Breast epithelium (tissue), 4 donors: Measurements from ENCODE around the gene TNS1. TPM values are rescaled to one million over a fixed set of nuclear protein-coding genes. Genes with fewer than 3 reads are reported as not detected.

Experiments used
- DNase-seq, 2 donors: peaks; one replicate each; pipeline ENCODE4 v3.0.0-alpha.2; 2019; ENCODE audit warnings: low spot score in 2 of 2
- H3K27ac ChIP-seq, 2 donors: fragments of 200-600 bp; sonication (generic) in 1 of 2; one replicate each; pipeline ENCODE4 v1.5.1; 2016 to 2019; ENCODE audit warnings: mild to moderate bottlenecking in 1 of 2
- H3K27me3 ChIP-seq, 2 donors: fragments of 200-600 bp; sonication (generic) in 1 of 2; one replicate each; pipeline versions ENCODE4 v1.5.1 to v1.6.0; 2017 to 2019; ENCODE audit warnings: control low read depth in 1 of 2, mild to moderate bottlenecking in 1 of 2
- H3K36me3 ChIP-seq: fragments of 200-600 bp; one replicate; pipeline ENCODE4 v1.5.1; 2019
- H3K4me1 ChIP-seq, 2 donors: fragments of 200-600 bp; sonication (generic); one replicate each; pipeline ENCODE4 v1.5.1; 2016 to 2019; ENCODE audit warnings: control low read depth in 1 of 2
- H3K4me3 ChIP-seq, 3 donors: fragments of 200-600 bp; sonication (generic); 1 replicate in 2 of 3; 2 replicates in 1 of 3; pipeline ENCODE4 v1.5.1; 2016 to 2019; ENCODE audit warnings: mild to moderate bottlenecking in 3 of 3, moderate library complexity in 2 of 3
- H3K9me3 ChIP-seq, 2 donors: fragments of 200-600 bp; sonication (generic) in 1 of 2; one replicate each; pipeline ENCODE4 v1.5.1; 2016 to 2019; ENCODE audit warnings: control low read depth in 1 of 2
- POLR2A ChIP-seq: fragments of 450-650 bp; IDR thresholded peaks from one replicate; pipeline ENCODE4 v1.6.1; 2016; ENCODE audit warnings: antibody characterized with exemption, mild to moderate bottlenecking, moderate library complexity
- POLR2AphosphoS5 ChIP-seq, 3 donors: sonication (generic); formaldehyde crosslinking; IDR thresholded peaks; one replicate each; pipeline ENCODE4 v1.6.1; 2017; ENCODE audit warnings: antibody characterized with exemption in 3 of 3
- intact Hi-C: fragments of 100-400 bp; cut with DNase I; formaldehyde crosslinking; loops from one replicate; pipeline ENCODE4 v1.15.1; 2023; ENCODE audit warnings: low total_unique reads
- total RNA-seq, 3 donors: library from RNA; depleted of rRNA; stranded (reverse); fragments of >200 nt; gene quantifications; one replicate each; pipeline ENCODE4 v1.1.0, GENCODE V29; 2016
- TF ChIP-seq, protein P1 (sequence below), 3 donors: fragments of 450-650 bp; IDR thresholded peaks; one replicate each; pipeline ENCODE4 v1.5.1; 2016 to 2017; ENCODE audit warnings: antibody characterized with exemption in 3 of 3, mild to moderate bottlenecking in 3 of 3, moderate library complexity in 3 of 3

The TNS1 gene
- total RNA-seq, 3 donors from 2014 or later, result 141 to 577 (median 154) TPM

GRCh38 chr2:217956586-217957457, 46.0 kb downstream of the TNS1 start:
- no peak for TF ChIP-seq POLR2AphosphoS5 (IDR thresholded peaks at IDR 0.05)
- no peak for TF ChIP-seq POLR2A
- TF ChIP-seq, protein P1, sequence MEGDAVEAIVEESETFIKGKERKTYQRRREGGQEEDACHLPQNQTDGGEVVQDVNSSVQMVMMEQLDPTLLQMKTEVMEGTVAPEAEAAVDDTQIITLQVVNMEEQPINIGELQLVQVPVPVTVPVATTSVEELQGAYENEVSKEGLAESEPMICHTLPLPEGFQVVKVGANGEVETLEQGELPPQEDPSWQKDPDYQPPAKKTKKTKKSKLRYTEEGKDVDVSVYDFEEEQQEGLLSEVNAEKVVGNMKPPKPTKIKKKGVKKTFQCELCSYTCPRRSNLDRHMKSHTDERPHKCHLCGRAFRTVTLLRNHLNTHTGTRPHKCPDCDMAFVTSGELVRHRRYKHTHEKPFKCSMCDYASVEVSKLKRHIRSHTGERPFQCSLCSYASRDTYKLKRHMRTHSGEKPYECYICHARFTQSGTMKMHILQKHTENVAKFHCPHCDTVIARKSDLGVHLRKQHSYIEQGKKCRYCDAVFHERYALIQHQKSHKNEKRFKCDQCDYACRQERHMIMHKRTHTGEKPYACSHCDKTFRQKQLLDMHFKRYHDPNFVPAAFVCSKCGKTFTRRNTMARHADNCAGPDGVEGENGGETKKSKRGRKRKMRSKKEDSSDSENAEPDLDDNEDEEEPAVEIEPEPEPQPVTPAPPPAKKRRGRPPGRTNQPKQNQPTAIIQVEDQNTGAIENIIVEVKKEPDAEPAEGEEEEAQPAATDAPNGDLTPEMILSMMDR (IDR thresholded peaks at IDR 0.05), result no peak
- Histone ChIP-seq H3K36me3 (no peaks in the 10 kb centered on the region), H3K27ac (peak overlapping the region in 1 of 2 donors; percentile 80), H3K9me3 (no peaks in the 10 kb centered on the region), H3K4me3 (no peak overlapping the region), H3K4me1 (peaks cover 13 to 28% of the 10 kb centered on the region in 2 donors), H3K27me3 (no peaks in the 10 kb centered on the region)
- no peak for DNase-seq
- intact Hi-C loops, result no loop called here

DNA sequence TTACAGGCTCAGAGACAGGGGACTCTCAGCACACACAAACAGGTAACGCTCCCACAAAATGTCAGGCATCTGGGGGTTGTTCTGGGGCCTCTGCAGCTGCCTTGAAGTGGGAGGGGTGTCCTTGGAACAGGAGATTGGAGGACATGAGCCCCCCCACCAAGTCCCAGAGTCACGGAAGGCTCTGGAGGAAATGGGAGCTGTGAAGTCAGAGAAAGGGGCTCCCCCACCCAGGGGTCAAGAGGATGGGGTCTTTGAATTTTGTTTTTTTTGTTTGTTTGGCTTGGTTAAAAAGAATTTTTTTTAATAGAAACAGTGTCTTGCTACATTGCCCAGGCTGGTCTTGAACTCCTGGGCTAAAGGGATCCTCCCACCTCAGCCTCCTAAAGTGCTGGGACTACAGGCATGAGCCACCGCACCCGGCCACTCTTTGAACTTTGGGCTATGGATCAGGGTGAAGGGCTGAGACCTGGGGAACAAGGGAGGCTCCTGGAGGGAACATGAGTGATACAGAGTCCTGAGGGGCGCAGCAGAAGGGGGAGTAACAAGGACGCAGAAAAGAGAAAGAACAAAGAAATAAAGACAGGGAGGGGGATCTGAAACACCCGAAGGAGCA, 46.8 kb downstream of the TNS1 start:
- peaks cover 13 to 35% of the 10 kb centered on the region in 2 donors for H3K4me1 ChIP-seq
- H3K36me3 ChIP-seq, result no peaks in the 10 kb centered on the region
- DNase-seq, result no peak
- peak overlapping the region; percentile 65 to 89 for H3K27ac ChIP-seq
- no peak overlapping the region for H3K4me3 ChIP-seq
- no peaks in the 10 kb centered on the region for H3K9me3 ChIP-seq
- no peaks in the 10 kb centered on the region for H3K27me3 ChIP-seq
- intact Hi-C loops, result no loop called here
- TF ChIP-seq POLR2AphosphoS5 (IDR thresholded peaks at IDR 0.05), result no peak
- TF ChIP-seq, protein P1 (IDR thresholded peaks at IDR 0.05), result no peak
- TF ChIP-seq POLR2A, result no peak

DNA sequence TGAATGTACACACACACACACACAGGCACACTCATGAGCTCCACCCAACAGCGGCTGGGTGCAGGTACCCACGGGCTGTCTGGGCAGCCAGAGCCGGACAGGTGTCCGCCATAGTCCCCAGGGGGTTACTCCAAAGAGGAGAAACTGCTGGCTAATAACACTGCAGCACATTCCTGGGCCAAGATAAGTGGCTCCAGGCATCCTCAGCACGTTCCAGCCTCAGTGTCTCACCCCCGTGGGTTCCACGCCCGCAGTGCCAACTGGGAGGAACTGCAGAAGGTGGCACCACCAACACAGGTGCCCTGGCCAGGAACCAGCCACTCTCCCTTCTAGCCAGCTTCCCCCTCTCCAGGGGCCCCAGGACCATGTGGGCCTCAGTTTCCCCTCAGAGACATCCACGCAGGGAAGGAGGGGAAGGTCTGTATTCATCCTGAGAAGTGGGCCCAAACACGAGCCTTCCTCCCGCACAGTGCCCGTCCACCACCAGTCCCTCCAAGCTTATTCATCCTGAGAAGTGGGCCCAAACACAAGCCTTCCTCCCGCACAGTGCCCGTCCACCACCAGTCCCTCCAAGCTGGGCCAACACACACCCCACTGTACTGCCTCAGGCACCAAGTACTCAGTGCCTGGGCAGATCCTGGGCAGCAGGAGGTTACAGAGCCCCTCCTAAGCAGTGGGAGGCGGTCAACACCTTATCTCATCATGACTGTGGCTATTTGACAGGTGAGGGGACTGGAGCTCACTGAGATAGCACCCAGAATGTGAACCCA, 47.6 kb downstream of the TNS1 start:
- TF ChIP-seq POLR2AphosphoS5 (IDR thresholded peaks at IDR 0.05) (no peak), POLR2A (no peak)
- TF ChIP-seq, protein P1 (IDR thresholded peaks at IDR 0.05), result no peak
- no peak for DNase-seq
- no peak overlapping the region for H3K4me3 ChIP-seq
- no peaks in the 10 kb centered on the region for H3K27me3 ChIP-seq
- H3K4me1 ChIP-seq, result peaks cover 17 to 42% of the 10 kb centered on the region in 2 donors
- no peaks in the 10 kb centered on the region for H3K9me3 ChIP-seq
- no peaks in the 10 kb centered on the region for H3K36me3 ChIP-seq
- intact Hi-C loops, result loop anchor here (5.0 kb wide), 1 partner anchor 757 kb away; the partner anchor contains the start of gene TTLL4
- peak overlapping the region; percentile 65 to 89 for H3K27ac ChIP-seq

- H3K4me3 ChIP-seq, result no peak overlapping the region
- TF ChIP-seq POLR2A (no peak), POLR2AphosphoS5 (IDR thresholded peaks at IDR 0.05) (no peak)
- TF ChIP-seq, protein P1 (IDR thresholded peaks at IDR 0.05), result no peak
- H3K27me3 ChIP-seq, result no peaks in the 10 kb centered on the region
- H3K36me3 ChIP-seq, result no peaks in the 10 kb centered on the region
- DNase-seq, result no peak
- peaks cover 17 to 46% of the 10 kb centered on the region in 2 donors for H3K4me1 ChIP-seq
- peak overlapping the region; percentile 65 to 89 for H3K27ac ChIP-seq
- no peaks in the 10 kb centered on the region for H3K9me3 ChIP-seq
- intact Hi-C loops, result loop anchor here (5.0 kb wide), 1 partner anchor 758 kb away; the partner anchor contains the start of gene TTLL4
Observed at GRCh38 chr2:217954469-217954868, 48.3 kb downstream of the TNS1 start.
